ENCODE measurements around the gene ZC3H14.

ZC3H14 gene

DNA sequence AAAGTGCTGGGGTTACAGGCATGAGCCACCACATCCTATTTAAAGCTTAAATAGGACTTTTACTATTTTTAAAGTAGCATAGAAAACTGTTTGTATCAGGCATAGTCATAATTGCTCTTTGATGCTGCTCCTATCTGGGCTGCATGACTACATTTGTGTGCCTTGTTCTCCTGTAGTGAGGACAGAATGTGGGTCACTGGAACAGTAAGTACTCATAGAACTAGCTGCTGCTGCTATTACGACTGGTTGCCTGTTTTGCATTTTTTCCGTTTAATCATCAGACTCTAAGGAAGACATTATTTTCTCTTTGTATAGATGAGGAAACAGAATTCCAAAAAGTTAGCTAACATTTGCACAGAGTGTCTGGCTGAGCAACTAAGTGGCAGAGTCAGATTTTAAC lies 42.8 kb downstream of the ZC3H14 start:
- Histone ChIP-seq H3K9me3 (ENCODE audit: control insufficient read depth, insufficient read depth, low read depth, low read length) (no peaks in the 10 kb centered on the region), H3K27ac (ENCODE audit: extremely low read depth, low read depth, low read length) (no peak overlapping the region), H3K36me3 (ENCODE audit: control insufficient read depth in 2 of 2, insufficient read depth in 1 of 2, low read length in 2 of 2) (peaks cover 76 to 99% of the 10 kb centered on the region in 2 experiments), H3K4me1 (ENCODE audit: control insufficient read depth, insufficient read depth, low read length) (no peaks in the 10 kb centered on the region), H3K4me3 (ENCODE audit: low read depth, low read length) (no peak overlapping the region)
- ChIA-PET POLR2A (no interaction called here), CTCF (interaction anchor here (0.7 kb wide), 1 partner anchor 18 kb away, joined by 5 read pairs; no protein-coding TSS in a partner anchor)
- no peak for TF ChIP-seq ZNF48 (tag by site-specific recombination; IDR thresholded peaks at IDR 0.05)
- TF ChIP-seq, protein P1, sequence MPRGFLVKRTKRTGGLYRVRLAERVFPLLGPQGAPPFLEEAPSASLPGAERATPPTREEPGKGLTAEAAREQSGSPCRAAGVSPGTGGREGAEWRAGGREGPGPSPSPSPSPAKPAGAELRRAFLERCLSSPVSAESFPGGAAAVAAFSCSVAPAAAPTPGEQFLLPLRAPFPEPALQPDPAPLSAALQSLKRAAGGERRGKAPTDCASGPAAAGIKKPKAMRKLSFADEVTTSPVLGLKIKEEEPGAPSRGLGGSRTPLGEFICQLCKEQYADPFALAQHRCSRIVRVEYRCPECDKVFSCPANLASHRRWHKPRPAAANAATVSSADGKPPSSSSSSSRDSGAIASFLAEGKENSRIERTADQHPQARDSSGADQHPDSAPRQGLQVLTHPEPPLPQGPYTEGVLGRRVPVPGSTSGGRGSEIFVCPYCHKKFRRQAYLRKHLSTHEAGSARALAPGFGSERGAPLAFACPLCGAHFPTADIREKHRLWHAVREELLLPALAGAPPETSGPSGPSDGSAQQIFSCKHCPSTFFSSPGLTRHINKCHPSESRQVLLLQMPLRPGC (tag by site-specific recombination; IDR thresholded peaks at IDR 0.05) = no peak
- no peak for TF ChIP-seq SCRT1 (tag by site-specific recombination; IDR thresholded peaks at IDR 0.05; ENCODE audit: borderline replicate concordance)

DNA sequence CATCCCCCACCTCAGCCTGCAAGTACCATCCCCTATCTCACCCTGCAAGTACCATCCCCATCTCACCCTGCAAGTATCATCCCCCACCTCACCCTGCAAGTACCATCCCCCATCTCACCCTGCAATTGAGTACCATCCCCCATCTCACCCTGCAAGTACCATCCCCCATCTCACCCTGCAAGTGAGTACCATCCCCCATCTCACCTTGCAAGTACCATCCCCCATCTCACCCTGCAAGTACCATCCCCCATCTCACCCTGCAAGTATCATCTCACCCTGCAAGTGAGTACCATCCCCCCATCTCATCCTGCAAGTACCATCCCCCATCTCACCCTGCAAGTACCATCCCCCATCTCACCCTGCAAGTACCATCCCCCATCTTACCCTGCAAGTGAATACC lies 45.0 kb downstream of the ZC3H14 start:
- Histone ChIP-seq H3K4me3 (ENCODE audit: low read depth, low read length) (no peak overlapping the region), H3K9me3 (ENCODE audit: control insufficient read depth, insufficient read depth, low read depth, low read length) (no peaks in the 10 kb centered on the region), H3K36me3 (ENCODE audit: control insufficient read depth in 2 of 2, insufficient read depth in 1 of 2, low read length in 2 of 2) (peaks cover 86 to 97% of the 10 kb centered on the region in 2 experiments), H3K27ac (ENCODE audit: extremely low read depth, low read depth, low read length) (no peak overlapping the region), H3K4me1 (ENCODE audit: control insufficient read depth, insufficient read depth, low read length) (no peaks in the 10 kb centered on the region)
- ChIA-PET CTCF (no interaction called here), POLR2A (no interaction called here)
- TF ChIP-seq ZNF677 (tag by site-specific recombination; IDR thresholded peaks at IDR 0.05) (no peak), KLF10 (tag by site-specific recombination; IDR thresholded peaks at IDR 0.05) (no peak), ZNF658 (tag by site-specific recombination; IDR thresholded peaks at IDR 0.05) (no peak), SCRT1 (tag by site-specific recombination; IDR thresholded peaks at IDR 0.05; ENCODE audit: borderline replicate concordance) (no peak), ZNF514 (tag by site-specific recombination; IDR thresholded peaks at IDR 0.05) (no peak)
- TF ChIP-seq, protein P2, sequence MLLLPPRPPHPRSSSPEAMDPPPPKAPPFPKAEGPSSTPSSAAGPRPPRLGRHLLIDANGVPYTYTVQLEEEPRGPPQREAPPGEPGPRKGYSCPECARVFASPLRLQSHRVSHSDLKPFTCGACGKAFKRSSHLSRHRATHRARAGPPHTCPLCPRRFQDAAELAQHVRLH (tag by site-specific recombination; IDR thresholded peaks at IDR 0.05) = no peak

DNA sequence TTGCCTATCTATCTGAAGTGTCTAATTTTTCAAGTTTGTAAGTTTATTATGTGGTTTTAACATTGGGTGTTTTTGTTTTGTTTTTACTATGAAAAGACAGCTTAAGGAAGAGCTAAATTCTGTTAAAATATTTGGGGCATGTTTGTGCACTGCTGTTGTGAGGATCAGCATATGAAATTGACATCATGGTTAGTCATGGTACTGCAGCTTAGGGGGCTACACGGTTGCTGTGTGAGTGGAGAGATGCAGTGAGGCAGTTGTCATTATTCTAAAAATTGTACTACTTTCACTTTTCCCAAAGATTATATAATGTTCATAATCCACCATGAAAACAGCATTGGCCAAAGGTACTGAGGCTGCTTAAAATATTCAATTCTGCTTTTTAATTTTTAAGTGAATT lies 49.0 kb downstream of the ZC3H14 start:
- peaks cover 3% of the 10 kb centered on the region; the same call in 1 of the 2 replicates for H3K4me1 ChIP-seq (ENCODE audit: control insufficient read depth, insufficient read depth, low read length)
- no peaks in the 10 kb centered on the region for H3K9me3 ChIP-seq (ENCODE audit: control insufficient read depth, insufficient read depth, low read depth, low read length)
- TF ChIP-seq SP3 (tag by site-specific recombination; IDR thresholded peaks at IDR 0.05) = no peak
- no peak for TF ChIP-seq ZNF521 (tag by site-specific recombination; IDR thresholded peaks at IDR 0.05)
- no peak for TF ChIP-seq KLF7 (tag by site-specific recombination; IDR thresholded peaks at IDR 0.05; ENCODE audit: borderline replicate concordance)
- TF ChIP-seq, protein P3, sequence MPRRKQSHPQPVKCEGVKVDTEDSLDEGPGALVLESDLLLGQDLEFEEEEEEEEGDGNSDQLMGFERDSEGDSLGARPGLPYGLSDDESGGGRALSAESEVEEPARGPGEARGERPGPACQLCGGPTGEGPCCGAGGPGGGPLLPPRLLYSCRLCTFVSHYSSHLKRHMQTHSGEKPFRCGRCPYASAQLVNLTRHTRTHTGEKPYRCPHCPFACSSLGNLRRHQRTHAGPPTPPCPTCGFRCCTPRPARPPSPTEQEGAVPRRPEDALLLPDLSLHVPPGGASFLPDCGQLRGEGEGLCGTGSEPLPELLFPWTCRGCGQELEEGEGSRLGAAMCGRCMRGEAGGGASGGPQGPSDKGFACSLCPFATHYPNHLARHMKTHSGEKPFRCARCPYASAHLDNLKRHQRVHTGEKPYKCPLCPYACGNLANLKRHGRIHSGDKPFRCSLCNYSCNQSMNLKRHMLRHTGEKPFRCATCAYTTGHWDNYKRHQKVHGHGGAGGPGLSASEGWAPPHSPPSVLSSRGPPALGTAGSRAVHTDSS (tag by site-specific recombination; IDR thresholded peaks at IDR 0.05) = no peak
- no peak for TF ChIP-seq ZNF202 (tag by site-specific recombination; IDR thresholded peaks at IDR 0.05; ENCODE audit: borderline replicate concordance)
- TF ChIP-seq TRIM28 (IDR thresholded peaks at IDR 0.05; ENCODE audit: borderline replicate concordance, low read length) = no peak
- TF ChIP-seq ZNF677 (tag by site-specific recombination; IDR thresholded peaks at IDR 0.05) = no peak
- TF ChIP-seq ZNF354C (tag by site-specific recombination; IDR thresholded peaks at IDR 0.05; ENCODE audit: borderline replicate concordance, low read depth) = no peak
- TF ChIP-seq ZNF621 (tag by site-specific recombination; IDR thresholded peaks at IDR 0.05) = no peak
- TF ChIP-seq SCRT2 (tag by site-specific recombination; IDR thresholded peaks at IDR 0.05) = no peak
- no peak for TF ChIP-seq ZNF791 (tag by site-specific recombination; IDR thresholded peaks at IDR 0.05)
- TF ChIP-seq, protein P4, sequence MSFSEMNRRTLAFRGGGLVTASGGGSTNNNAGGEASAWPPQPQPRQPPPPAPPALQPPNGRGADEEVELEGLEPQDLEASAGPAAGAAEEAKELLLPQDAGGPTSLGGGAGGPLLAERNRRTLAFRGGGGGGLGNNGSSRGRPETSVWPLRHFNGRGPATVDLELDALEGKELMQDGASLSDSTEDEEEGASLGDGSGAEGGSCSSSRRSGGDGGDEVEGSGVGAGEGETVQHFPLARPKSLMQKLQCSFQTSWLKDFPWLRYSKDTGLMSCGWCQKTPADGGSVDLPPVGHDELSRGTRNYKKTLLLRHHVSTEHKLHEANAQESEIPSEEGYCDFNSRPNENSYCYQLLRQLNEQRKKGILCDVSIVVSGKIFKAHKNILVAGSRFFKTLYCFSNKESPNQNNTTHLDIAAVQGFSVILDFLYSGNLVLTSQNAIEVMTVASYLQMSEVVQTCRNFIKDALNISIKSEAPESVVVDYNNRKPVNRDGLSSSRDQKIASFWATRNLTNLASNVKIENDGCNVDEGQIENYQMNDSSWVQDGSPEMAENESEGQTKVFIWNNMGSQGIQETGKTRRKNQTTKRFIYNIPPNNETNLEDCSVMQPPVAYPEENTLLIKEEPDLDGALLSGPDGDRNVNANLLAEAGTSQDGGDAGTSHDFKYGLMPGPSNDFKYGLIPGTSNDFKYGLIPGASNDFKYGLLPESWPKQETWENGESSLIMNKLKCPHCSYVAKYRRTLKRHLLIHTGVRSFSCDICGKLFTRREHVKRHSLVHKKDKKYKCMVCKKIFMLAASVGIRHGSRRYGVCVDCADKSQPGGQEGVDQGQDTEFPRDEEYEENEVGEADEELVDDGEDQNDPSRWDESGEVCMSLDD (tag by site-specific recombination; IDR thresholded peaks at IDR 0.05) = no peak
- TF ChIP-seq ZNF548 (tag by site-specific recombination; IDR thresholded peaks at IDR 0.05) = no peak
- TF ChIP-seq ZNF747 (tag by site-specific recombination; IDR thresholded peaks at IDR 0.05) = no peak
- no peak for TF ChIP-seq ZNF23 (tag by site-specific recombination; IDR thresholded peaks at IDR 0.05; ENCODE audit: borderline replicate concordance)
- H3K27ac ChIP-seq (ENCODE audit: extremely low read depth, low read depth, low read length) = no peak overlapping the region
- H3K4me3 ChIP-seq (ENCODE audit: low read depth, low read length) = no peak overlapping the region
- peaks cover 69 to 92% of the 10 kb centered on the region in 2 experiments for H3K36me3 ChIP-seq (ENCODE audit: control insufficient read depth in 2 of 2, insufficient read depth in 1 of 2, low read length in 2 of 2)
- ChIA-PET POLR2A (no interaction called here), CTCF (no interaction called here)

All from HEK293 (cell line).